IPS-18c (cell line): Measurements from ENCODE around the gene ZMIZ1.

Source experiments
- H3K4me3 ChIP-seq: 2 replicates; pipeline ENCODE4 v1.7.0; 2013; ENCODE audit warnings: low read depth, mild to moderate bottlenecking, low read length, moderate library complexity; ENCODE audit not compliant: insufficient read depth
- H3K9me3 ChIP-seq: one replicate; pipeline ENCODE4 v1.6.1; 2013; ENCODE audit warnings: mild to moderate bottlenecking, low read length, moderate library complexity; ENCODE audit not compliant: control insufficient read depth, insufficient read depth

ZMIZ1 gene

DNA sequence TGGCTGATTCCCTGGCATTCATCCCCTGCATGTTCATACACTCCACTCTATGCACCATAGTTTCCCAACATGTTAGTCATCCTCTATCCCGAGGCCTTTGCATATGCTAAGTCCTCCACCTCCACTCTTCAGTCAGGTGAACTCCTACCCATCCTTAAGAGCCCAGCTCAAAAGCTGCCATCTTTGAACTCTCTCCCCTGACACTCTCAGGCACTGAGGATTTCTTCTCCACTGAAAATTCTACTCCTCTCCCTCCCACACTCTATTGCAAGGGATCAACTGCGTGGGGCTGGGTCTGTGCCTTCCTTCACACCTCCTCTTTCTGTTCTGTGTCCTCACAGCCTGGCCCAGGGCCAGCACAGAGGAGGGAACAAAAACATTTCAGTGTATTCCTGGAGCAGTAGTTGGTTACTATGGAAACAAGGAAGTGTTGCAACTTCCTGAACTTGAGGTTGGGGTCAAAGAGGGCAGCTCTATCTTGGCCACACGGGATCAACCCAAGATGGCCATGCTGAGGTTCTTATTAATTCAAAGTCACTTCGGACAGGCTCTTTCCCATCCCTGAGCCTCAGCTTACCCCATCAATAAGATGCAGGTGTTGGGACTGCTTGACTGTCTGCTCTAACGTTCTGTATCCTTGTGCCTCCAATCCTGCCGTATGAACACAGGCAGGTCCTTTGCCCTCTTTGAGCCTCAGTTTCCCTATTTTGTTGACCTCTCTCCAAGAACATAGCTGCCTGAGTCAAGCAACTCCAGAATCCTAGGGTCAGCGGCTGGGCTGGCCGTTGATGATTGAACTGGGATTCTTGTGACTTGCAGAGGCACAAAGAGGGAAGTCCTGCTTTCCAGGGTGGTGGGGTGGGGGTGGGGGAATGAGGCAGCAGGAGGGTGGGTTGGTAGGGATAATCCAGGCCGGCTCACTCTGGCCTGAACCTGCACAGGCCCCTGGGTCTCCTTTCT is 15.5 kb downstream of the ZMIZ1 start:
- Histone ChIP-seq H3K4me3 (no peak overlapping the region), H3K9me3 (no peaks in the 10 kb centered on the region)

DNA sequence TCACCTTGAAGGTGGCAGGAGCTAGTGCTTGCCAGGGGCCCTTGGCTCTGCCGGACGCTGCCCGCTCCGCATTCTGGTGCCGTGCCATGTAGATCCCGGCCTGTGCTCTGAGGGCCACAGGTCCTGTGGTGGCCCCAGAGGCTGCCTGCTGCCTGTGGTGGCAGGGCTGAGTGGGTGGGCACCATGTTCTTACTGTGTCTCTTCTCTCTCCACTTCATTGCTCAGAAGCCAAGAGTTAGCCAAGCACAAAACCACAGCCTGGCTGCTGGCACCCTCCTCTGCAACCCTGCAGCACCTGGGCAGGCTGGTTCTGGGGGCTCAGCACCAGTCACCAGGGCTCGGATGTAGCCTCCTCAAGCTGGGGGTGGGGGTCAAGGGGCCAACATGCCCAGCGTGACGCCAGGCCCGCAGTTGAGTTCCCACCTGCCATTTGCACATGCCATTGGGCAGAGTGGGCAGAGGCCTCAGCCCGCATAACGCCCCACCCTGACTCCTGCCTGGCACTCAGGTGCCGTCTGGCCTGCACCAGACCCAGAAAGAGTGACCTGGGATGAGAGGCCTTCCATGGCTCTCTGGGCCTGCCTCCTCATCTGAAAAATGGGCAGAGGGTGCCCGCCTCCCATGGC is 16.3 kb downstream of the ZMIZ1 start:
- no peak overlapping the region for H3K4me3 ChIP-seq
- no peaks in the 10 kb centered on the region for H3K9me3 ChIP-seq

DNA sequence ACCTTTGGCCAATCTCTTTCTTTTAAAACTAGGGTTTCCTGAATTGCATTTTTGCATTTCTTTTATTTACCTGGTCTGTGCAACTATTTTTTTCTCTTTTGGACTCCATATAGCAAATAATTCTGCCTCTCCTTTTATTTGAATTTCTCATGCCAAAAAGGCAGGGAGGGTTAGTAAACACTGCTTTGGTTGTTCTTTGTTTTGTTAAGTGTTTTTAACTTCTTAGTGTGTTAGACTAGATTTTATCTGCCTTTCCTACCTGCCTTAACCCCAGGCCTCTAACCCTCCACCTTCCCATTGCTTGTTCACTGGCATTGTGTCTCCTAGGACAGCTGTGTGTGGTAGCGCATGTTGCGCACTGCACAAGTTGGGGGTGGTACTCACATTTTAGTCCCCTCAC is 18.1 kb downstream of the ZMIZ1 start:
- no peaks in the 10 kb centered on the region for H3K9me3 ChIP-seq
- H3K4me3 ChIP-seq = no peak overlapping the region

DNA sequence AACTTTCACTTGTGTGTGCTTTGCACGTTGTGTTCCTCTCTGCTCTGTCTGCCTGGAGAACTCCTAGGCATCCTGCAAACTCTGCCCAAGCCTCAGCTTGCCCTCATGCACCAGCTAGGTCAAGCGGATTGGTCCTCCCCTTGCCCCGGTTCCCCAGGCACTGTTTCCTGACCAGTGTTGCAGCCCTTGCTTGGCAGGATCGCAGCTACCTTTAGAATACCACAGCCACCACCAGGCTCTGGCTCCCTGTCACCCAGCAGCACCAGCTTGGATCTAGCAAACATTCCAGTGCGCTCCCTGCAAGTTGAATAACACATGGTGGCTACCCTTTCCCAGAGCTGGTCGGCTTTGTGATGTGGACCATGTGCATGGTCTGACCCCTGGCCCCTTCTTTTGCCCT is 19.0 kb downstream of the ZMIZ1 start:
- H3K4me3 ChIP-seq = no peak overlapping the region
- H3K9me3 ChIP-seq = no peaks in the 10 kb centered on the region

DNA sequence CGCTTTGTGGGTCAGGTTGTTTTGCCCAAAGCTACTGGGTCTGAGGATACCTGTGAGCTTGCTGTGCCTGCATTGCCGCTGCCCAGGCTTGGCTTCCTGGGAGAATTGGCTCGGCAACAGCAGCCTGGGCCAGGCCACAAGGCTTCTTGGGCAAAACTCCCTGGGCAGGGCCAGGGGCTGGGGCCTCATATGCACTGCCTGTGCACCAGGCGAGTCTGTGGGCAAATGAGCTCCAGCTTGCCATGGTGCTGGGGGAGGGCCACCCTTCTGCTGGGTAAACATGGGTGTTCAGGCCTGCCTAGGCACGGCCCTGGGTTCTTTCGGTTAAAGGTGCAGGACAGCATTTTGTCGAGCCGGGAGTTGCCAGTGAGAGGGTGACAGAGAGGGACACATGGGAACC is 19.4 kb downstream of the ZMIZ1 start:
- H3K9me3 ChIP-seq = no peaks in the 10 kb centered on the region
- H3K4me3 ChIP-seq = no peak overlapping the region

DNA sequence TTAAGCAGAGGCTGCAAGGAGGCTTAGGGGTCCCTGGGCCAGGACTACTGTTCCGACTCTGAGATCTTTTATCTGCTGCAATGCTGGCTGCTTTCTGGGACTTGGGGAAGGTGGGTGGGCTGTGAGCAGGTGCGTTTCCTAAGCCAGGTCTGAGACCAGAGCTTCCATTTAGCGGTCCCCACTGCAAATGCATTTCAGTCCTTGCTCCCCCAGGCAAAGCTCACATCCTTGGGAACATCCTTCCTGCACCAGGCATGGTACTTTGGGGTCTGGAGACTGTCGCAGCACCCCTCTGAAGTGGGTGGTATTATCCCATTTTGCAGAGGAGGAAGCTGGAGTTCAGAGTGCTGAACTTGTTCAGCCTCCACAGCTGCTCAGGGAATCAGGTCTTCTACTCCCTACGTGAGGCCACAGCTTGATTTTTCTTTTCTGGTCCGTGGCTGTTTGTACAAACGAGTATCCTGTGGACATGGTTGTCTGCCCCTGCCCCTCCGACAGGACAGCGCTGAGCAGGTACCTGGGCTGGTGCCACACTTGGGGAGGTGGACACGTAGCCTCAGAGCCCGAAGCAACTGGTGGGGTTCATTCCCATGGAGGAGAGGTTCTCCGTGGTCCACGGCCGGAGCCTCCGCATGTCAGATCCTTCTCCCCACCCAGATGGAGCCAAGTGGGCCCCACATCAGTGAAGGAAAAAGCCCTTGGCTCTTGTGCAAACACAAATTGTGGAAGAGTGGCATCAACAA is 20.0 kb downstream of the ZMIZ1 start:
- Histone ChIP-seq H3K4me3 (no peak overlapping the region), H3K9me3 (no peaks in the 10 kb centered on the region)

DNA sequence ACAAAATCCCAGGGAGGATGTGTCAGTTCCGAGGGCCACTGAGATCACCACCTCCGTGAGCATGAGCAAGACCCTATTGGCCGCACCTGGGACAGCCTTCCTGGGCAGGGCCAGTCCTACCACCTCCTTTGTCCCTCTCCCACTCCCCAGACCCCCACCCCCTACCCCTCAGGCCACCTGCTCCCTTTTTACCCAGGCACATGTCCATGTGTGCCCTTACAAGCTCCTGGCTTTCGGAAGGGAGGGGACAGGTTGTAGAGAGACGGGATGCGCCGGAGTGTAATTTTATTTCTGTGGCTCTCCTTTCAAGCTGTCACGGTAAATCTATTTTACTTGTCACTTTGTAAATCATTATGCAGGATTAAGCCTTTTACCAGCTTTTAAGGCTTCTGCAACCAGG is 20.9 kb downstream of the ZMIZ1 start:
- no peaks in the 10 kb centered on the region for H3K9me3 ChIP-seq
- H3K4me3 ChIP-seq = no peak overlapping the region

DNA sequence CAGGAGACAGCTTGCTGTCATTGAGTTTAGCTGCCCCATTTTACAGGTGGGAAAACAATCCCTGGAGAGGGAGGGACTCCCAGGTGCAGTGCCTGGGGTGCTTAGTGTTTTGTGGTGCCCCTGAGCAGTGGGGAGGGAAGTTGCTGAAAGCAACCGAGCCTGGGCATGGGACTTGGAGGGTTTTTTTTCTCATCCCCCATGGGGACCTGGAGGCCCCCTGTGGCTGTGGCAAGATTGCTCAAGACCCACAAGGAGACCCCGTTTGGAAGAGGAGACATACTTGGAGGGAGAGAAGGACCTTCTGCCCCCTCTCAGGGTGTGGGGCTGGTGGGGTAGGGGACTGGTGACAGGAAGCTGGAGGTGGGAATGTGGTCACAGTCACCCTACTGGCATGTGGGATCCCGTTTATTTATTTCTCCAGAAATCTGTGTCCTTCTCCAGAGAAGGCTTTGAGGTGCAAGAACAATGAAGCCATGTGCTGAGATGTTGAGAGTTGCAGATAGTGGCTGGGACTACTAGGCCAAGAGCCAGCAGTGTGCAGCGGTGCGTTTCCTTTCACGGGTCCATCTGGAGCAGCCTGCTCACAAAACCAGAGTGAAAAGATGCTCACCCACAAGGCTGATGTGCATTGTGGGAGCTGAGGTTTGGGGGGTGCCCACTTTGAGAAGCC is 21.5 kb downstream of the ZMIZ1 start:
- Histone ChIP-seq H3K4me3 (no peak overlapping the region), H3K9me3 (no peaks in the 10 kb centered on the region)

DNA sequence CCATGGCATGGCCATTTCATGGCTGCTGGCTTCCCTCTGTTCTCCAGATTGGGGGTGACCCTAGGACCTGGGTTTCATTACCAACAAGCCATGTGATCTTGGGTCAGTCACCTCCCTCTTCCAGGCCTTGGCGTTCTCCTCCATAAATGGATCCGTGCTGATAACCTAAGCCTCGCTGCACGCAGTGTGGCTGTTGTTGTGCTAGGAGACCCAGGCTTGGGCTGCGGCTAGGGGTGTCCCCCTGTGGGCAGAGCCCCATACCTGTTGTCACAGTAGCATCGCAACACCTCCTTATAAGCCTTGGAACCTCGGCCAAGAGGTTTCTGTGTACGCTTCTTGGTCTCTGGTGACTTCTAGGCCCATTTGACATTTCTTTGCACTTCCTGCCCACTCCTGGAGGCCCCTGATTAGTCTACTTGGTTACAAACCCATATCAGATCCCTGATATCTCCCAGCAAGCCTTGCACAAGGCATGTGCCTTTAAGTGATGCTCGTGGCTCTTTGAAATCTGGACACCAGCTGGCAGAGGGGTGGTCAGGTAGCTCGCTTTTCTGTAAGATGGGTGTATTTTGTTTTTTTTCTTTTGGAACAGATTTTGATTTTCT is 23.6 kb downstream of the ZMIZ1 start:
- H3K9me3 ChIP-seq = no peaks in the 10 kb centered on the region

DNA sequence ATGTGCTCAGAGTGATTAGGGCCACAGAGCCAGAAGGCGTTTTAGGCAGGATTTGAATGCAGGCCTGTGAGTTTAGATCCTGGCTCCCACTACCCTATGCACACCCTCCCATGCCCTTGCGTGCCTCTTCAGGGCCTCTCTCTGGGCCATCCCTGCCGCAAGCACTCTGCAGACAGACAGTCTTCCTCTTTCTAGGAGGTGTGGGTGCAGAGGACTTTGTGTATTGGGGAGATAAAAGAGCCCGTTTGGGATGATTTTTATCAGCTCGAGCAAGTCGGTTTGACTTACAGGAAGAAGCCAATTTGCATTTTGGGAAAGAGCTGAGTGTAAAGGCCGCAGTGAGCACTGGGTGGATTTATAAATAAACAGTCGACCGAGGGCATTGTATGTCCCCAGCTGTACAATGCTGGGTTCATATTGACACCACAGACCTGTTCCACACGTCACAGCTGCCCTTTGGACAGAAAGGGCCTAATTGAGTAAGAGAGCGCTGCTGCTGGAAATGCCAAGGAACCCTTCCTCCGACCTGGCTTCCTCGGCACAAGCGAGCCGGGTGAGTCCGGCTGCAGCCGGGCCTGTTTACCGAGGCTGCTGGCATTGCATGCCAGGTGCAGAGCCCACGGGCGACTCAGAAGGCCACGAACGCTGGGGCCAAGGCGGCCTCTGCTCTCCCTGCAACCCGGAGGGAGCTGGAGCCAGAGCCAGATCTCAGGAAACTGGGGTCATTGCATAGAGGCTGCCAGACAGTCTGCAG is 25.1 kb downstream of the ZMIZ1 start:
- Histone ChIP-seq H3K9me3 (no peaks in the 10 kb centered on the region), H3K4me3 (no peak overlapping the region)

More for the DNA sequence above, 23.6 kb downstream of the ZMIZ1 start:
- H3K4me3 ChIP-seq = no peak overlapping the region; the same call in 1 of the 2 replicates

DNA sequence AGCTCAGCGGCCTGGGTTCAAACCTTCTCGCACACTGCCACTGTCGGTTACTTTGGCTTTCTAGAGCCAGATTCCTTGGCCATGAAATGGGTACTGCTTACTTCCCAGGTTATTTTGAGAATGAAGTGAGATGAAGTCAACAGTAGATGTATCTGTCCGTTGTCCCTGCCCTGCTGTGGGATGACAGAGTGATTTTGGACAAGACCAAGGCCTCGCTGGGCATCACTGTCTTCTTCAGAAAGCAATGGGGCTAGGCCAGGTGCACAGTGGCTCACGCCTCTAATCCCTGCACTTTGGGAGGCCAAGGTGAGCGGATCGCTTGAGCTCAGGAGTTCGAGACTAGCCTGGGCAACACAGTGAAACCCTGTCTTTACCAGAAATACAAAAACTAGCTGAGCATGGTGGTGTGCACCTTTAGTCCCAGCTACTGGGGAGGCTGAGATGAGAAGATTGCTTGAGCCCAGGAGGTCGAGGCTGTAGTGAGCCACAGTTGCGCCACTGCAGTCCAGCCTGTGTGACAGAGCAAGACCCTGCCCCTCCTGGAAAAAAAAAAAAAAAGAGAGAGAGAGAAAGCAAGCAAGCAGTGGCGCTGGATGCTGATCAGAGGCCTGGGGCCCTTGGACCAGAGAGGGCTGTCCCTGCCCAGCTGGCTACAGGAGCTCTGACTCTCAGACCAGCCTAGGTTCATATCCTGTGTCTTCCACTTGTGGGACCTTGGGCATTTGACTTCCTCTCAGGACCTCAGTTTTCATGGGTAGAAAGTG is 25.8 kb downstream of the ZMIZ1 start:
- Histone ChIP-seq H3K4me3 (no peak overlapping the region), H3K9me3 (no peaks in the 10 kb centered on the region)

DNA sequence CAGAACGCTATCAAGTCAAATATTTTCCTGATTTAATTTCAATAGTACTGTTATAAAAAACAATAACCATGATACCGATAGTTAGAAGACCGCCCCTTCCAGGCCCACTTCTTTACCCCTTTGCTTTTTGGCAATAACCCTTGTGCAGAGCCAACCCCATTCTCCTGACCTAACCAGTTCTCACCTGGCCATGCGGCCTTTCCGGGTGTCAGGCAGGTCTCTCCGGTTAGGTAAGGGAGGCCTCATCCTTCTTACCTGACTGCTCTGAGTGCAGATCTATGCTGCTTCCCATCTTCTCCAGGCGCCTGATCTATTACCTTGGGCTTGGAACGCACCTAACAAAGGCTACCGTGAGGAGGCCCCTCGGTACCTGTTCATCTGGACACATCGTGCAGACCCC is 26.6 kb downstream of the ZMIZ1 start:
- Histone ChIP-seq H3K4me3 (no peak overlapping the region), H3K9me3 (no peaks in the 10 kb centered on the region)

DNA sequence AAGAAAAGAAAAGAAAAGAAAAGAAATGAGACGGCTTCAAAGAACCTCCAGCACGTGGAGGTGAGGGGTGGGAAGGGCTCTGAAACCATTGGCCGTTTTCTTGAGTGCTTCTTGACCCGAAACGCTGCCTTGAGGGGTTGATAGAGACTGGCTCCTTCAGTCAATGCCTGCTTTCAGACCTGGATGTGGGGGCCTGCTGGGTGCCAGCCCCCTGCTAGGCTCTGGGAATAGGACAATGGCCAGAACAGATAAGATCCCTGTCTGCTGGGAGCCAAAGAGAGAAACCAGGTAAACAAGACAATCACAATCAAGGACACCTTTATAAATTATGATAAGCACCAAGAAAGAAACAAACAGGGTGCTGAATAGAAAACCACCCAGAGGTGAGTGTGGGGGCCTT is 27.7 kb downstream of the ZMIZ1 start:
- Histone ChIP-seq H3K4me3 (no peak overlapping the region), H3K9me3 (no peaks in the 10 kb centered on the region)

DNA sequence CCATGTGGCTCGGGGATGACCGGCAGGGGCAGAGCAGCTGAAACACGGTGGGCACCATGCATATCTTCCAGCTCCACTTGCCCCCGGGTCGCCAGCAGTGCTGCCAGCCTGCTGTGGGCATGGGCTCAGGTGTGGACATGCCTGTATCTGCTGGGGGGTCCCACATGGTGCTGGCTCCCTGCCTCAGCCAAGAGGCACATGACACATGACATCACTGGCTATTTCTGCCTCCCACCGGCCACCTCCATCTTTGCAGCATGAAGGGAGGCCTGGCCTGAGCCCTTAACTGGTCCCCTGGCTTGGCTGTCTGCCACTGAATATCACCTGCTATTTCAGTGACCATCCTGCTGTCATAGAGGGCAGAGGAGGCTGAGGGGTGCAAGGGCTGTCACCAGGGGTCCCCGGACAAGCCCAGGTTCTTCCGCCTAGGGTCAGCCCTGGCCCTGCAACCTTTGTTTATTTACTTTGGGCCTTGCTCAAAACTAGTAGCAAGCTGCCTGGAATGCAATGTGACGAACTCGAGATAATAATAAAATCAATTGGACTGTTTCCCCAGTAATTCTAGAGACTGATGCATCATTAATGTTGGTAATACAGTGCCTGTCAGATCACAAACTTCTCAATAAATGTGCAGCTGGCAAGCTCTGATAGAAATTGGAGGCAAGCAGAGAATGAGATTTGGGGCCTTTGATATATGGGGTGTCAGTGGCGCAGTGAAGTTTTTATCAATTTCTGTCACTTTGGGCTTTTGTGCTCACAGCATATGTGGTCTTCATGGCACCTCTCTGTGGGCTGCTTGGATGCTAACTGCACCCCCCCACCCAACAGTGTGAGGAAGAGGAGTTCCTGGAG is 28.5 kb downstream of the ZMIZ1 start:
- no peaks in the 10 kb centered on the region for H3K9me3 ChIP-seq
- H3K4me3 ChIP-seq = no peak overlapping the region

DNA sequence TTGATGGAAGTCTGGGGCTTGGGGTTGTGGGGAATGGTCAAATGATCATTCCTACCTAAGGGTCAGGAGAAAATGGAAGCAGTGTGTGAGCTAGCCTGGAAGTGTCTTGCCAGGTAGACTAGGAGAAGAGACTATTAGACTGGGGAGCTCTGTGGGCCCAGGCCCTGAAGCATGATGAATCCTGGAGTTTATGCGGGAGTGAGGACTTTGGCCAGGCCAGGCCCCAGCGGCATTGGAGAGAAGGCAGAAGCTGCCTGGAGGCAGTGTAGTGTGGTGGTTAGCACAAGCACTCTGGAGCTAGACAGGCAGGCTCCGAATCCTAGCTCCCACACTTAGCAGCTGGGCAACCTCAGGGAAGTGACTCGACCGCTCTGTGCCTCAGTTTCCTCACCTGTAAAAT is 29.3 kb downstream of the ZMIZ1 start:
- no peak overlapping the region for H3K4me3 ChIP-seq
- H3K9me3 ChIP-seq = no peaks in the 10 kb centered on the region
